Calu3 (cell line): ENCODE data around the gene ANKRD13D. TPM values are rescaled to one million over a fixed set of nuclear protein-coding genes. Genes with fewer than 3 reads are reported as not detected.

Source experiments
- BruUV-seq: library from RNA; stranded (reverse); fragments of 400-500 nt; replicated peaks from 2 replicates; lab custom pipeline; 2021; lab: Mats Ljungman, UMichigan
- CTCF ChIA-PET: fragments of 300-600 bp; sonication (Branson Sonifier 250); formaldehyde crosslinking; loops from one replicate; lab custom pipeline; 2022; ENCODE audit warnings: antibody characterized with exemption; lab: Charles Lee
- DNase-seq: peaks from one replicate; pipeline ENCODE4 v3.0.0; 2022
- H3K27ac Mint-ChIP-seq: one replicate; pipeline ENCODE4 v1.8.0; 2022; ENCODE audit warnings: mixed read lengths; ENCODE audit not compliant: unreplicated experiment
- H3K27me3 Mint-ChIP-seq: one replicate; pipeline ENCODE4 v1.8.0; 2022; ENCODE audit warnings: mixed read lengths; ENCODE audit not compliant: unreplicated experiment
- H3K36me3 Mint-ChIP-seq: one replicate; pipeline ENCODE4 v1.8.0; 2022; ENCODE audit warnings: mild to moderate bottlenecking, moderate library complexity, mixed read lengths; ENCODE audit not compliant: insufficient read depth, unreplicated experiment
- H3K4me1 Mint-ChIP-seq: one replicate; pipeline ENCODE4 v1.8.0; 2022; ENCODE audit warnings: mild to moderate bottlenecking, low read depth, mixed read lengths; ENCODE audit not compliant: unreplicated experiment
- H3K4me3 Mint-ChIP-seq: one replicate; pipeline ENCODE4 v1.8.0; 2022; ENCODE audit warnings: mild to moderate bottlenecking, low read depth, moderate library complexity, mixed read lengths; ENCODE audit not compliant: unreplicated experiment
- H3K9me3 Mint-ChIP-seq: one replicate; pipeline ENCODE4 v1.8.0; 2022; ENCODE audit warnings: low read depth, mixed read lengths; ENCODE audit not compliant: unreplicated experiment
- intact Hi-C: fragments of 100-400 bp; cut with micrococcal nuclease; formaldehyde crosslinking; loops from one replicate; pipeline ENCODE4 v1.10.0; 2022; ENCODE audit not compliant: unreplicated experiment
- total RNA-seq: library from RNA; stranded (reverse); gene quantifications from 2 replicates; pipeline ENCODE4 v1.2.3, GENCODE V29; 2022
- TF ChIP-seq, protein P1 (sequence below): fragments of 200-600 bp; IDR thresholded peaks from one replicate; pipeline ENCODE4 v1.8.0; 2022; ENCODE audit warnings: antibody characterized with exemption; ENCODE audit not compliant: unreplicated experiment

ANKRD13D gene
- total RNA-seq, 1 experiment from 2014 or later = 50.8 TPM

DNA sequence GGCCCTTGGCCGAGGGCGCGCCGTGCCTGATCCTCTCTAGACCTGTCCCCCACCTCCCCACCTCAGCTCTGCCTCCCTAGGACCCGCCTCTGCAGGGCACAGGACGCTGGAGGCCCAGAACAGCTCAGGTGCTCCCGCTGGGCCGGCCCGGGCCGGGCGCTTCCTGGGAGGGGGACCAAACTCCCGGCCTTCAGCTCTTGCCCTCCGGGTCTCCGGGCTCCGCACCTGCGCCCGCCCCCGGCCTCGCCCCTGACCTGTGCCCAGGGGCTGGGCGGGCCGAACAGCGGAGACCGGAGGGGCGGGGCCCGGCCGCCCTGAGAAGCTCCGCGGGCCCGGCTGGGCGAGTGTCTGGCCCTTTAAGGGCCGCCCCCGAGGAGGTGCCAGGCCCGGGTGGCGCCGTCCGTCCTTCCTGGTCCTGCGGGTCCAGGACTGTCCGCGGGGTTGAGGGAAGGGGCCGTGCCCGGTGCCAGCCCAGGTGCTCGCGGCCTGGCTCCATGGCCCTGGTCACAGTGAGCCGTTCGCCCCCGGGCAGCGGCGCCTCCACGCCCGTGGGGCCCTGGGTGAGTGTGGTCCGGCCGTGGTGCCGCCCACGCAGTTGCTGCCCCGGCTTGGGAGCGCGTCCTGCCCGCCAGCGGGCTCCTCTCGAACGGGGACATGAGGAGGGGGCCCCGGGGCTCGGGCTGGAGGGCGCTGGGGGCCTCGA lies 14.2 kb downstream of the ANKRD13D start, which contains the start of gene SSH3:
TSS of gene SSH3 (plus strand) at position 399 of the 703 bp plus-strand sequence. CDS start at position 495, 96 bp downstream.
- TF ChIP-seq, protein P1, sequence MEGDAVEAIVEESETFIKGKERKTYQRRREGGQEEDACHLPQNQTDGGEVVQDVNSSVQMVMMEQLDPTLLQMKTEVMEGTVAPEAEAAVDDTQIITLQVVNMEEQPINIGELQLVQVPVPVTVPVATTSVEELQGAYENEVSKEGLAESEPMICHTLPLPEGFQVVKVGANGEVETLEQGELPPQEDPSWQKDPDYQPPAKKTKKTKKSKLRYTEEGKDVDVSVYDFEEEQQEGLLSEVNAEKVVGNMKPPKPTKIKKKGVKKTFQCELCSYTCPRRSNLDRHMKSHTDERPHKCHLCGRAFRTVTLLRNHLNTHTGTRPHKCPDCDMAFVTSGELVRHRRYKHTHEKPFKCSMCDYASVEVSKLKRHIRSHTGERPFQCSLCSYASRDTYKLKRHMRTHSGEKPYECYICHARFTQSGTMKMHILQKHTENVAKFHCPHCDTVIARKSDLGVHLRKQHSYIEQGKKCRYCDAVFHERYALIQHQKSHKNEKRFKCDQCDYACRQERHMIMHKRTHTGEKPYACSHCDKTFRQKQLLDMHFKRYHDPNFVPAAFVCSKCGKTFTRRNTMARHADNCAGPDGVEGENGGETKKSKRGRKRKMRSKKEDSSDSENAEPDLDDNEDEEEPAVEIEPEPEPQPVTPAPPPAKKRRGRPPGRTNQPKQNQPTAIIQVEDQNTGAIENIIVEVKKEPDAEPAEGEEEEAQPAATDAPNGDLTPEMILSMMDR = no peak
- intact Hi-C loops = loop anchor here (5.0 kb wide), 1 partner anchor 156 kb away; no protein-coding TSS in a partner anchor

GRCh38 chr11:67303835-67304411 lies 14.8 kb downstream of the ANKRD13D start:
- TF ChIP-seq, protein P1 = no peak
- Mint-ChIP-seq H3K27ac (no peak overlapping the region), H3K9me3 (no peaks in the 10 kb centered on the region), H3K36me3 (peaks cover 64% of the 10 kb centered on the region), H3K27me3 (no peaks in the 10 kb centered on the region), H3K4me1 (peaks cover 10% of the 10 kb centered on the region), H3K4me3 (peak overlapping the region; percentile 70)
- DNase-seq = peak; percentile 60
- TSS peak; percentile 43 for BruUV-seq
- CTCF ChIA-PET = interaction anchor here (0.7 to 2.7 kb wide), 8 partner anchors 9 to 448 kb away, joined by 3 to 15 read pairs (median 4); partner anchors contain the start of gene ANKRD13D
- intact Hi-C loops = loop anchor here (5.0 kb wide), 1 partner anchor 157 kb away; no protein-coding TSS in a partner anchor

More for the DNA sequence above, 14.2 kb downstream of the ANKRD13D start, which contains the start of gene SSH3:
- BruUV-seq = no TSS peak
- Mint-ChIP-seq H3K9me3 (no peaks in the 10 kb centered on the region), H3K4me1 (peaks cover 10% of the 10 kb centered on the region), H3K36me3 (peaks cover 69% of the 10 kb centered on the region), H3K4me3 (peak within 1 kb of the TSS; percentile 70), H3K27ac (peak within 1 kb of the TSS; percentile 87), H3K27me3 (no peaks in the 10 kb centered on the region)
- CTCF ChIA-PET = interaction anchor here (1.2 to 2.7 kb wide), 6 partner anchors 10 to 447 kb away, joined by 3 to 15 read pairs (median 6); no protein-coding TSS in a partner anchor
- peak; percentile 90 for DNase-seq

DNA sequence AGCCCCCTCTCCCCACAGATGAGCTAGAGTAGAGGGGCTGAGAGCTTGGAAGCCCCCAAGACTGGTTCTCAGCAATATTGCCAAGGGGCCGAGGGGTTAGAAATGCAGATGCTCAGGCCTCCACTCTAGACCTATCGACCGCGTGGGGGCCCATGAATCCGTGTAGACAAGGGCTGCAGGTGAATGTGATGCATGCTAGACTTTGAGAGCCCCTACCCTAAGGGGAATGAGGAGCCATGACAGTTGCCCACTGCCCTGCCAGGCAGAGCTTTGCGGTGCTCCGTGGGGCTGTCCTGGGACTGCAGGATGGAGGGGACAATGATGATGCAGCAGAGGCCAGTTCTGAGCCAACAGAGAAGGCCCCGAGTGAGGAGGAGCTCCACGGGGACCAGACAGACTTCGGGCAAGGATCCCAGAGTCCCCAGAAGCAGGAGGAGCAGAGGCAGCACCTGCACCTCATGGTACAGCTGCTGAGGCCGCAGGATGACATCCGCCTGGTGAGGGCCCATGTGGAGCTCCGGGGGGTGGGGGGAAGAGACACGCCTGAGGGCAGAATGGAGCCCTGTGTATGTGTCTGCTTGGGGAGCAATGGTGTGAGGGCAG lies 15.5 kb downstream of the ANKRD13D start:
- no peaks in the 10 kb centered on the region for H3K9me3 Mint-ChIP-seq
- no peak for DNase-seq
- BruUV-seq = no TSS peak
- peaks cover 65% of the 10 kb centered on the region for H3K36me3 Mint-ChIP-seq
- no peaks in the 10 kb centered on the region for H3K27me3 Mint-ChIP-seq
- intact Hi-C loops = loop anchor here (5.0 kb wide), 1 partner anchor 157 kb away; no protein-coding TSS in a partner anchor
- peak overlapping the region; percentile 70 for H3K4me3 Mint-ChIP-seq
- H3K27ac Mint-ChIP-seq = no peak overlapping the region
- TF ChIP-seq, protein P1 = no peak
- peaks cover 10% of the 10 kb centered on the region for H3K4me1 Mint-ChIP-seq
- CTCF ChIA-PET = interaction anchor here (0.6 to 2.7 kb wide), 5 partner anchors 8 to 77 kb away, joined by 3 to 15 read pairs (median 3); partner anchors contain the start of gene ANKRD13D
